Endothelial cell of umbilical vein (primary cell): ENCODE data around the gene PRKG1. TPM values are rescaled to one million over a fixed set of nuclear protein-coding genes. Genes with fewer than 3 reads are reported as not detected.
"Not testable (repeated sequence)": the region's sequence is repeated elsewhere in the genome, so short reads cannot be mapped to it uniquely, and the experiment has no call there.

ENCODE experiments used
- BruUV-seq: library from RNA; stranded (reverse); fragments of 400-500 nt; replicated peaks from 2 replicates; lab custom pipeline; 2021; lab: Mats Ljungman, UMichigan
- CTCF ChIA-PET: fragments of 300-600, 350-600 bp; sonication (Branson Sonifier 250); formaldehyde crosslinking; loops from one replicate; lab custom pipeline; 2021; ENCODE audit warnings: antibody characterized with exemption, inconsistent platforms; lab: Charles Lee
- POLR2A ChIA-PET: fragments of 300-600, 350-600 bp; sonication (Branson Sonifier 250); formaldehyde crosslinking; loops from one replicate; lab custom pipeline; 2021; ENCODE audit warnings: antibody characterized with exemption, inconsistent platforms; lab: Charles Lee
- DNase-seq: peaks from one replicate; pipeline ENCODE4 v3.0.0-alpha.2; 2011; ENCODE audit warnings: low read depth, low spot score
- FAIRE-seq: peaks from 2 replicates; lab custom pipeline; 2011; peaks lifted over from hg19 to GRCh38; lab: Jason Lieb, UNC
- H2AFZ ChIP-seq: 2 replicates; pipeline ENCODE4 v1.6.0; 2012; ENCODE audit warnings: low read depth, low read length, control low read depth, inconsistent platforms
- H3K27ac ChIP-seq: 2 replicates; pipeline ENCODE4 v1.5.1; 2011; ENCODE audit warnings: low read depth, mild to moderate bottlenecking, control low read depth, low read length, moderate library complexity; ENCODE audit not compliant: insufficient read depth
- H3K27me3 ChIP-seq, 2 experiments: 2 replicates each; pipeline versions ENCODE4 v1.6.0 to v1.6.1; 2011; ENCODE audit warnings: low read length in 2 of 2, mixed read lengths in 1 of 2; ENCODE audit not compliant: control insufficient read depth in 2 of 2, insufficient read depth in 2 of 2
- H3K36me3 ChIP-seq, 2 experiments: 2 replicates in 1 of 2; 3 replicates in 1 of 2; pipeline ENCODE4 v1.5.1; 2011; ENCODE audit warnings: low read length in 2 of 2, mild to moderate bottlenecking in 1 of 2, moderate library complexity in 1 of 2; ENCODE audit not compliant: control insufficient read depth in 2 of 2, insufficient read depth in 2 of 2; ENCODE audit errors: extremely low read depth in 1 of 2
- H3K4me1 ChIP-seq: 3 replicates; pipeline ENCODE4 v1.5.1; 2011; ENCODE audit warnings: mild to moderate bottlenecking, low read length; ENCODE audit not compliant: control insufficient read depth, insufficient read depth; ENCODE audit errors: extremely low read depth
- H3K4me2 ChIP-seq: 2 replicates; pipeline ENCODE4 v1.6.1; 2011; ENCODE audit warnings: low read length, control low read depth, mixed read lengths; ENCODE audit not compliant: insufficient read depth
- H3K4me3 ChIP-seq, 3 experiments: fragments of 200-600 bp in 1 of 3; sonication (generic), shearing (Covaris generic) in 1 of 3; replicated peaks in 1 of 3; 2 replicates each; pipeline ENCODE4 v1.5.1; 2011 to 2016; ENCODE audit warnings: control low read depth in 3 of 3, low read length in 3 of 3, mild to moderate bottlenecking in 2 of 3, inconsistent platforms in 1 of 3, low read depth in 1 of 3, moderate library complexity in 1 of 3; ENCODE audit not compliant: insufficient read depth in 1 of 3
- H3K79me2 ChIP-seq: 2 replicates; pipeline ENCODE4 v1.6.0; 2012; ENCODE audit warnings: low read length, inconsistent platforms; ENCODE audit not compliant: control insufficient read depth, insufficient read depth
- H3K9ac ChIP-seq: replicated peaks from 2 replicates; pipeline ENCODE3; 2011; ENCODE audit warnings: low read length, control low read depth; ENCODE audit not compliant: insufficient read depth; ENCODE audit errors: extremely low read depth
- H3K9me1 ChIP-seq: replicated peaks from 3 replicates; pipeline ENCODE4 v1.6.0; 2011; ENCODE audit warnings: mild to moderate bottlenecking, low read length; ENCODE audit not compliant: control insufficient read depth, insufficient read depth; ENCODE audit errors: extremely low read depth
- H3K9me3 ChIP-seq: replicated peaks from 2 replicates; pipeline ENCODE4 v1.5.1; 2012; ENCODE audit warnings: low read length, inconsistent platforms; ENCODE audit not compliant: control insufficient read depth, insufficient read depth
- H4K20me1 ChIP-seq: replicated peaks from 2 replicates; pipeline ENCODE3; 2011; ENCODE audit warnings: mild to moderate bottlenecking, low read length; ENCODE audit not compliant: control insufficient read depth, insufficient read depth; ENCODE audit errors: extremely low read depth
- CTCF ChIP-seq, 2 donors: IDR thresholded peaks; 1 replicate in 1 of 2; 2 replicates in 1 of 2; pipeline ENCODE4 v1.5.1; 2011; ENCODE audit warnings: low read length in 2 of 2, mild to moderate bottlenecking in 2 of 2, moderate library complexity in 2 of 2, control low read depth in 1 of 2, inconsistent platforms in 1 of 2, low read depth in 1 of 2; ENCODE audit not compliant: insufficient read depth in 1 of 2; ENCODE audit errors: extremely low read depth in 1 of 2
- EZH2 ChIP-seq: IDR thresholded peaks from 2 replicates; pipeline ENCODE4 v1.6.1; 2012; ENCODE audit warnings: borderline replicate concordance, low read depth, mild to moderate bottlenecking, moderate library complexity, low read length, inconsistent platforms; ENCODE audit not compliant: severe bottlenecking
- FOS ChIP-seq: IDR thresholded peaks from 2 replicates; pipeline ENCODE4 v1.6.1; 2011; ENCODE audit warnings: mild to moderate bottlenecking, low read length, moderate library complexity, borderline replicate concordance; ENCODE audit not compliant: insufficient read depth
- GATA2 ChIP-seq: IDR thresholded peaks from 2 replicates; pipeline ENCODE4 v1.7.0; 2011; ENCODE audit warnings: low read depth, mild to moderate bottlenecking, moderate library complexity, mixed read lengths, low read length; ENCODE audit not compliant: insufficient read length, insufficient read depth
- JUN ChIP-seq: IDR thresholded peaks from 2 replicates; pipeline ENCODE4 v1.6.1; 2011; ENCODE audit warnings: borderline replicate concordance, low read depth; ENCODE audit not compliant: insufficient read length, insufficient read depth
- MAX ChIP-seq: IDR thresholded peaks from 2 replicates; pipeline ENCODE4 v1.6.1; 2011; ENCODE audit not compliant: insufficient read depth, insufficient read length
- MYC ChIP-seq: IDR thresholded peaks from one replicate; pipeline ENCODE4 v1.6.1; 2011; ENCODE audit warnings: mild to moderate bottlenecking, low read depth, low read length
- POLR2A ChIP-seq: IDR thresholded peaks from 2 replicates; pipeline ENCODE4 v1.6.1; 2012; ENCODE audit warnings: low read depth, mild to moderate bottlenecking, control low read depth, low read length
- POLR2AphosphoS5 ChIP-seq: IDR thresholded peaks from 2 replicates; pipeline ENCODE4 v1.6.1; 2012; ENCODE audit warnings: low read depth, mild to moderate bottlenecking, control low read depth, low read length, moderate library complexity; ENCODE audit not compliant: insufficient read depth
- dilution Hi-C: fragments of 300-500 bp; cut with MboI; formaldehyde crosslinking; loops from one replicate; pipeline ENCODE4 v1.15.0; 2019; ENCODE audit warnings: low sequenced_read_pairs; ENCODE audit not compliant: extremely low pct_ligation_motif_present
- intact Hi-C: fragments of 100-400 bp; cut with micrococcal nuclease; formaldehyde crosslinking; loops from one replicate; pipeline ENCODE4 v1.10.0; 2022
- polyA plus RNA-seq, 4 experiments: library from polyadenylated mRNA; depleted of rRNA in 3 of 4; stranded (reverse) in 3 of 4; unstranded in 1 of 4; fragments of >200 nt; gene quantifications; 2 replicates each; pipeline versions ENCODE4 v1.2.1 to v1.2.3, GENCODE V29; 2011 to 2012; ENCODE audit warnings: missing spikeins in 1 of 4
- total RNA-seq: library from RNA; stranded (reverse); gene quantifications from 2 replicates; pipeline ENCODE4 v1.2.3, GENCODE V29; 2021

PRKG1 gene
- total and polyA plus RNA-seq, 2 donors (not counting 3 experiments of a cell fraction or from before 2014, with no cell fraction given) = 0.01 to 0.18 TPM

GRCh38 chr10:51273574-51273973 is 199.3 kb downstream of the PRKG1 start:
- H3K4me2 ChIP-seq = no peak overlapping the region
- no peak overlapping the region for H3K9ac ChIP-seq
- intact Hi-C loops (no loop called here), dilution Hi-C loops (no loop called here)
- POLR2A ChIA-PET = no interaction called here
- CTCF ChIA-PET = interaction anchor here (1.3 to 1.7 kb wide), 2 partner anchors 8 to 19 kb away, joined by 3 to 5 read pairs; no protein-coding TSS in a partner anchor
- no peak overlapping the region for H3K4me3 ChIP-seq
- no peaks in the 10 kb centered on the region for H3K9me1 ChIP-seq
- H3K9me3 ChIP-seq = no peaks in the 10 kb centered on the region
- no peaks in the 10 kb centered on the region for H3K4me1 ChIP-seq
- FAIRE-seq (no peak), DNase-seq (no peak)
- BruUV-seq = no TSS peak
- no peaks in the 10 kb centered on the region for H3K36me3 ChIP-seq
- no peaks in the 10 kb centered on the region for H3K79me2 ChIP-seq
- H3K27ac ChIP-seq = no peak overlapping the region
- TF ChIP-seq EZH2 (no peak), POLR2AphosphoS5 (no peak), MAX (no peak), GATA2 (no peak), FOS (no peak), POLR2A (no peak), JUN (no peak), MYC (no peak), CTCF (IDR thresholded peaks at IDR 0.05; ENCODE audit: extremely low read depth in 1 of 2, insufficient read depth in 1 of 2, low read depth in 1 of 2, low read length in 2 of 2) (no peak)
- no peaks in the 10 kb centered on the region for H4K20me1 ChIP-seq
- no peaks in the 10 kb centered on the region for H3K27me3 ChIP-seq
- no peak overlapping the region for H2AFZ ChIP-seq

GRCh38 chr10:51276097-51276496 is 201.8 kb downstream of the PRKG1 start:
- intact Hi-C loops, H3K9ac ChIP-seq, BruUV-seq, H3K4me2 ChIP-seq, H3K79me2 ChIP-seq, H3K4me3 ChIP-seq, CTCF ChIA-PET, H4K20me1 ChIP-seq, H3K27ac ChIP-seq, POLR2A ChIA-PET, DNase-seq, H2AFZ ChIP-seq, H3K9me1 ChIP-seq, H3K36me3 ChIP-seq, H3K27me3 ChIP-seq, FAIRE-seq, H3K9me3 ChIP-seq, H3K4me1 ChIP-seq, dilution Hi-C loops: not testable (repeated sequence)

- H3K4me3 ChIP-seq, H3K9ac ChIP-seq, H3K4me2 ChIP-seq, BruUV-seq, intact Hi-C loops, DNase-seq, POLR2A ChIA-PET, H3K79me2 ChIP-seq, H2AFZ ChIP-seq, H3K9me1 ChIP-seq, H3K4me1 ChIP-seq, H3K9me3 ChIP-seq, dilution Hi-C loops, FAIRE-seq, H3K27ac ChIP-seq, H4K20me1 ChIP-seq, H3K27me3 ChIP-seq, H3K36me3 ChIP-seq: not testable (repeated sequence)
- CTCF ChIA-PET = interaction anchor here (1.1 kb wide), 1 partner anchor 8 kb away, joined by 3 read pairs; no protein-coding TSS in a partner anchor
These were observed 207.1 kb downstream of the PRKG1 start for GRCh38 chr10:51281387-51281786.
